Left ventricle myocardium inferior (tissue), 1 donor: ENCODE results near the gene BMP7. TPM values are rescaled to one million over a fixed set of nuclear protein-coding genes. Genes with fewer than 3 reads are reported as not detected.

Experiments used
- DNase-seq: peaks from one replicate; pipeline ENCODE4 v3.0.0-alpha.2; 2020
- H3K27ac ChIP-seq: fragments of 200-600 bp; replicated peaks from 2 replicates; pipeline ENCODE4 v1.8.0; 2021
- H3K27me3 ChIP-seq: fragments of 200-600 bp; 2 replicates; pipeline ENCODE4 v1.8.0; 2021; ENCODE audit warnings: low read depth
- H3K36me3 ChIP-seq: fragments of 200-600 bp; 2 replicates; pipeline ENCODE4 v1.8.0; 2021
- H3K4me1 ChIP-seq: fragments of 200-600 bp; 2 replicates; pipeline ENCODE4 v1.8.0; 2021
- H3K4me3 ChIP-seq: fragments of 200-600 bp; 2 replicates; pipeline ENCODE4 v1.8.0; 2021; ENCODE audit warnings: mild to moderate bottlenecking, moderate library complexity
- H3K9me3 ChIP-seq: fragments of 200-600 bp; replicated peaks from 2 replicates; pipeline ENCODE4 v1.8.0; 2021
- CTCF ChIP-seq: fragments of 200-600 bp; IDR thresholded peaks from 2 replicates; pipeline ENCODE4 v1.8.0; 2021; ENCODE audit warnings: antibody characterized with exemption, mild to moderate bottlenecking, borderline replicate concordance
- intact Hi-C: fragments of 100-400 bp; cut with micrococcal nuclease; formaldehyde crosslinking; loops from one replicate; pipeline ENCODE4 v1.11.0; 2022
- total RNA-seq: library from RNA; stranded (reverse); fragmentation: NEBNext Ultra II Directional; extraction: Animal tissue kit (Norgen Biotek cat#: 25700); gene quantifications from one replicate; pipeline ENCODE4 v1.2.1, GENCODE V29; 2021
- donor health status: DM: no; HTN: yes; CAD: no; lungs with severe emphysema.

BMP7 gene
- total RNA-seq, 1 donor from 2014 or later = 19.9 TPM

DNA sequence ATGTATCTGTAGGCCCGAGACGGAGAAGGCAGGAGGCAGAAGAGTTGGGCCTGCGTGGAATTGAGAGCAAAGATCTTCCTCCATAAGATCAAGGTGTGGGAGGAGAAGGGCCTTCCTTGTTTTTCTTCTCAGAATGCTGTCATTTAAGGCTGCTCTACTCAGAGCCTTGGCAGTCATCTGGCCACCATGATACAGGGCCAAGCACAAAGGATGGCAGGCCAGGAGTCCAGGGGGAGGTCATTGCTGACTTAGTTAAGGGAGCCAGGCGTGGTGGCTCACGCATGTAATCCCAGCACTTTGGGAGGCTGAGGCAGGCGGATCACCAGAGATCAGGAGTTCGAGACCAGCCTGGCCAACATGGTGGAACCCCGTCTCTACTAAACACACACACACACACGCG lies 137.1 kb downstream of the BMP7 start:
- intact Hi-C loops = no loop called here
- Histone ChIP-seq H3K27ac (no peak overlapping the region), H3K27me3 (peaks cover 16% of the 10 kb centered on the region), H3K36me3 (no peaks in the 10 kb centered on the region), H3K9me3 (no peaks in the 10 kb centered on the region), H3K4me1 (peaks cover 9% of the 10 kb centered on the region), H3K4me3 (no peak overlapping the region)
- TF ChIP-seq CTCF = no peak
- no peak for DNase-seq

DNA sequence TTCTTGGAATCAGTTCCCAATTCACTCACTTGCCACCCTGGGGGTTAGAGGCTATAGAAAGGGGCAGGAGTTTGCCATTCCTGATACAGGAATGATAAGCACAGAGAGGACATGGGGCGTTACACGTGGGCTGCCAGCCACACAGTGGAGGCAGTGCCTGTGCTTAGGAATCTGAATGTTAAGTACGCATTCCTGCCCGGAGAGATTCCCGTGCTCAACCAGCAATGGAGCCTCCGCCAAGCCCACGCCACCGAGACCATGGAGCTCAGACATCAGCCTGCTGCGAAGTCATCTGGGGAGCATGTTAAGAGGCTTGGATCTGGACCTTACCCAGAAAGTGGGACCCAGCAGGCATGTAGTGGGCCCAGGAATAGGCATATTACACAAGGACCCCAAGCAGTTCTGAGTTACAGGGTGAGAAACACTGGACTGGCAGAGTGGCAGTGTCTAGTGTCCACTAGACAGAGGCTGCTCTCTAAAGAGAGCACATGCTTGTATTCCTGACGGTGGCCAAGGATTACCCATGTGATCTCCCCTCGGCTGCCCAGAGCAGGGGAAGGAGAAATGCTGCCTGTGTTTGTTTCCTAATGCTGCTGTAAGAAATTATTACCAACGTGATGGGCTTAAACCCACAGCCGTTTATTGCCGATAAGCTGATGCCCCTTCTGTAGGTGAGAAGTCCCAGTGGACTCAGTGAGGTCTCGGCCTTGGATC lies 138.2 kb downstream of the BMP7 start:
- H3K27me3 ChIP-seq = peaks cover 17% of the 10 kb centered on the region
- intact Hi-C loops = no loop called here
- TF ChIP-seq CTCF = no peak
- H3K36me3 ChIP-seq = no peaks in the 10 kb centered on the region
- no peaks in the 10 kb centered on the region for H3K9me3 ChIP-seq
- no peak overlapping the region for H3K4me3 ChIP-seq
- H3K4me1 ChIP-seq = peaks cover 9% of the 10 kb centered on the region
- no peak overlapping the region for H3K27ac ChIP-seq
- DNase-seq = no peak

- Histone ChIP-seq H3K27ac (no peak overlapping the region), H3K4me1 (peaks cover 9% of the 10 kb centered on the region), H3K36me3 (no peaks in the 10 kb centered on the region), H3K9me3 (no peaks in the 10 kb centered on the region), H3K27me3 (peaks cover 4% of the 10 kb centered on the region), H3K4me3 (no peak overlapping the region)
- TF ChIP-seq CTCF = no peak
- intact Hi-C loops = no loop called here
- DNase-seq = no peak
Observed at GRCh38 chr20:57126481-57127092, 139.9 kb downstream of the BMP7 start.

DNA sequence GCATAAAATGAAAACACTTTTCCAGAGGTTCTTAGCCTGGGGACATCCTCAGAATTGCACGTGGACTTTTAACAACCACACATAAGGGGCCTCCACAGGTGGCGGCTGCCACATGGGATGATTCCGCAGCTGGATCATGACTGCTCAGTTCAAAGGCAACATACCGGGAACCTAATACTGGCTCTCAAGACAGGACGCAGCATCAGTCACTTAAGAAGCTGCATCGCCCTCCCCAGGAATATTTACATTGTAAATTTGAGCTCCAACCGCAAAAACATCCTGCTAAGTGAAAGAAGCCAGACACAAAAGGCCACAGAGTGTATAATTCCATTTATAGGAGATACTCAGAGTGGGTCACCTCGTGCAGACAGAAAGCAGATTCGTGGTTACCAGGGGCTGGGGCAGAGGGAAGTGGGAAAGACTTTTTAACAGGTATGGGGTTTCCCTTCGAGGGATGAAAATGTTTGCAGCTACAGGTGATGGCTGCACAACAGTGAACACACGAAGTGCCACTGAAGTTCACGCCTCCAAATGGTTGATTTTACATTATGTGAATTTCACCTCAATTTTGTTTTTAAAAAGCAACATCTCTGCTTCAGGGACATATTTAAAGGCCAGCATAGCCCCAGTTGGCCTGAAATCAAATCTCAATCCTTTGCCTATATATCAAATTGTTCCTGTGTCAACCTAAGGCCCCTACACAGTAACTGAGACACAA lies 141.5 kb downstream of the BMP7 start:
- no peak for TF ChIP-seq CTCF
- intact Hi-C loops = no loop called here
- no peaks in the 10 kb centered on the region for H3K36me3 ChIP-seq
- no peak overlapping the region for H3K4me3 ChIP-seq
- no peak for DNase-seq
- H3K9me3 ChIP-seq = no peaks in the 10 kb centered on the region
- peaks cover 9% of the 10 kb centered on the region for H3K4me1 ChIP-seq
- peaks cover 4% of the 10 kb centered on the region for H3K27me3 ChIP-seq
- H3K27ac ChIP-seq = no peak overlapping the region

DNA sequence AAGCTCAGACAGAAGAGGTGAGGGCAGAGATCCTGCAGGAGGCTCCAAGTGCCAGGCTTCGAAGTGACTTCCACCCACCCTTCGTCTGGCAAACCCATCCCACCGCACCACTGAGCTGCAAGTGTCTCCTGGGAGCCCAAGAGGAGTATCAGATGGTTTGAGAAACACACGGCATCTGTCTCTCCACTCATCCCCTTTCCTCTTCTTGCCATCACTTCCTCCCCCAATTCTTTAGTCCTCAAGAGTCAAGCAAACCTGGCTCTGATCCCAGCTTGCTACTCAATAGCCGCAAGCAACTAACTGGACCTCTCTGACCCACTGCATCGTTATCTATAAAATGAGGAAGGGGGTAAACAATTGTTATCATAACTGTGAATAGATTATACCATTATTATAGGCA lies 142.1 kb downstream of the BMP7 start:
- no peak for TF ChIP-seq CTCF
- Histone ChIP-seq H3K36me3 (no peaks in the 10 kb centered on the region), H3K9me3 (no peaks in the 10 kb centered on the region), H3K4me3 (no peak overlapping the region), H3K27ac (no peak overlapping the region), H3K27me3 (peaks cover 4% of the 10 kb centered on the region), H3K4me1 (peaks cover 9% of the 10 kb centered on the region)
- no peak for DNase-seq
- intact Hi-C loops = no loop called here
